GM21786 (cell line): ENCODE results near the gene TMCC3.
A peak's percentile ranks its signal among the peaks of the same experiment; 100 is the strongest.

Source experiments
- ATAC-seq: cut with Tn5 transposase; IDR thresholded peaks from one replicate; pipeline ENCODE4 v1.9.1; 2021; ENCODE audit not compliant: unreplicated experiment

The TMCC3 gene

GRCh38 chr12:94536040-94536965, 114.1 kb downstream of the TMCC3 start:
- no peak for ATAC-seq

- no peak for ATAC-seq
These were observed 114.8 kb downstream of the TMCC3 start for GRCh38 chr12:94535510-94535921.

- ATAC-seq = no peak
These were observed 115.4 kb downstream of the TMCC3 start for GRCh38 chr12:94534774-94535509.

DNA sequence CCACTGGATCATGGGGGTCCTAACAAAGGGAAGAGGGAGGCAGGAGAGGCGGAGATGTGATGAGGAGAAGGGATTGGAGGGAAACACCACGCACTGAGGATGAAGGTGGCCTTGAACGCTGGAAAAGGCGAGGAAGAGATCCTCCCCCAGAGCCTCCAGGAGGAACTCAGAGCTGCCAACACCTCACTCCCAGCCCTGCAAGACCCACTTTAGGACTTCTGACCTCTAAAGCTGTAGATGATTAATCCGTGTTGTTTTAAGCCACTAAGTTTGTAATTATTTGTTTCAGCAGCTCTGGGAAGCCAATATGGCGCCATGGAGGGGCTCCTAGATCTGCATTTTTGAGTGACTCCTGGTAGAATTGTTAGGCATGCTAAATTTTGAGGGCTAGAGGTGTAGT, 116.1 kb downstream of the TMCC3 start:
- no peak for ATAC-seq

- peak; percentile 75 for ATAC-seq
These were observed 117.6 kb downstream of the TMCC3 start for GRCh38 chr12:94532490-94533422.

DNA sequence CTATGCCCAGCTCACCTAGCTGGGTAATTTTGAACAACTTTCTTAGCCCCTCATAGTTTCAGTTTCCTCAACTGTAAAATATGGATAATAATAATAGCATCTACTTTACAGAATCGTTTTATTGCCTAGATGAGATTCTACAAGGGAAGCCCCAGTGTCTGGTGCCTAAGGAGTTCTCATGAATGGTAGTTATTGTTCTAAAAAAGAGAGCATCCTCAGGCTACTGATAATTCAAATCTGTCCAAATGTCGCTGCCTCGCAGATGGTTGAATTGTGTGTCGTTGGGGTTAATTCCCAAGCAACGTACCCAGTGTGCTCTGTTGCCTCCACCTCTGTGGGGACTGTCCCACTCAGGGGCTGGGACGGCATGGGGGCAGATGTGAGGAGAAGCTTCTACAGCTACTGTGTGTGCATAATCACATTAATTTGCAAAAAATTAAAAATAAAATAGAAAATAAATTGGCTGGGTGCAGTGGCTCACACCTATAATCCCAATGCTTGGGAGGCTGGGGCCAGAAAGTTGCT, 119.1 kb downstream of the TMCC3 start:
- no peak for ATAC-seq

DNA sequence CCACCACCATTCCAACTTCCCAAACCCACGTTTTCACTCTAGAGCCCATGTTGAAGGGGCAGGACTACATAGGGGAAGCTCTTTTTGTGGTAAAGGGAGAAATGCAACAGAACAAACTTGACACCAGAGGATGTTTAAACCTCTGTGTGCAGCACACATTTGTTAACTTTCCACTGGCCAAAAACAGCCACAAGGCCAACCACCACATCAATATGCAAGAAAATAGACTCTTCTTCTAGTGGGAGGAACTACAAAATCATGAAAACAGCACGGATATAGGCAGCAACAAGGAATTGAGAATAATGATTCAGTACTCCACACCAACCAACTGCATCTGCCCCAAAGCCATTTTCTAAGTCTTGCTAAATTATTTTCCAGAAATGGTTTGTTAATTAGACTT, 124.4 kb downstream of the TMCC3 start:
- ATAC-seq = no peak
